ENCODE measurements around the gene APBA3.
"Not testable (repeated sequence)": the region's sequence is repeated elsewhere in the genome, so short reads cannot be mapped to it uniquely, and the experiment has no call there.

APBA3 gene

GRCh38 chr19:3773814-3774515 is 12.5 kb upstream of the APBA3 start:
- no peak for FAIRE-seq

GRCh38 chr19:3771906-3772455 is 10.5 kb upstream of the APBA3 start, which contains the start of gene RAX2:
TSS of gene RAX2 (minus strand) at chr19:3772228. CDS start at chr19:3771742, 486 bp downstream.
- FAIRE-seq (no peak), DNase-seq (ENCODE audit: insufficient read length, low spot score) (no peak)

More at GRCh38 chr19:3773814-3774515, 12.5 kb upstream of the APBA3 start:
- DNase-seq (ENCODE audit: insufficient read length, low spot score), result no peak

- FAIRE-seq (no peak), DNase-seq (ENCODE audit: insufficient read length, low spot score) (no peak)
Observed at GRCh38 chr19:3771000-3771905, 9.8 kb upstream of the APBA3 start.

- no peak for DNase-seq (ENCODE audit: insufficient read length, low spot score)
- FAIRE-seq, result no peak
Observed at GRCh38 chr19:3770136-3770999, 8.9 kb upstream of the APBA3 start.

GRCh38 chr19:3769494-3769893 is 8.0 kb upstream of the APBA3 start:
- DNase-seq (ENCODE audit: insufficient read length, low spot score) (no peak), FAIRE-seq (no peak)

- DNase-seq (ENCODE audit: insufficient read length, low spot score), result no peak
- FAIRE-seq, result no peak
Observed at GRCh38 chr19:3768748-3769099, 7.2 kb upstream of the APBA3 start.

GRCh38 chr19:3768015-3768747 is 6.7 kb upstream of the APBA3 start:
- FAIRE-seq, result no peak

GRCh38 chr19:3767050-3767449 is 5.6 kb upstream of the APBA3 start:
- FAIRE-seq, result no peak
- no peak for DNase-seq (ENCODE audit: insufficient read length, low spot score)

More at GRCh38 chr19:3768015-3768747, 6.7 kb upstream of the APBA3 start:
- no peak for DNase-seq (ENCODE audit: insufficient read length, low spot score)

- FAIRE-seq (no peak), DNase-seq (ENCODE audit: insufficient read length, low spot score) (no peak)
Observed at GRCh38 chr19:3766520-3766919, 5.0 kb upstream of the APBA3 start.

- not testable (repeated sequence) for DNase-seq (ENCODE audit: insufficient read length, low spot score); FAIRE-seq
Observed at GRCh38 chr19:3765757-3766156, 4.3 kb upstream of the APBA3 start.

GRCh38 chr19:3765121-3765520 is 3.6 kb upstream of the APBA3 start:
- DNase-seq (ENCODE audit: insufficient read length, low spot score), result no peak
- FAIRE-seq, result no peak

GRCh38 chr19:3762501-3763459 is 1.3 kb upstream of the APBA3 start, which contains the start of gene MRPL54:
TSS of gene MRPL54 (plus strand) at chr19:3762682. CDS start at chr19:3762701, 19 bp downstream.
- DNase-seq (ENCODE audit: insufficient read length, low spot score) (peak; percentile 98), FAIRE-seq (peak; percentile 96)

GRCh38 chr19:3762130-3762473 is 610 bp upstream of the APBA3 start:
- FAIRE-seq (no peak), DNase-seq (ENCODE audit: insufficient read length, low spot score) (no peak)

- DNase-seq (ENCODE audit: insufficient read length, low spot score) (no peak), FAIRE-seq (no peak)
Observed at GRCh38 chr19:3760871-3761361, 576 bp downstream of the APBA3 start.

- FAIRE-seq (no peak), DNase-seq (ENCODE audit: insufficient read length, low spot score) (no peak)
Observed at GRCh38 chr19:3759482-3760254, 1.8 kb downstream of the APBA3 start.

- not testable (repeated sequence) for DNase-seq (ENCODE audit: insufficient read length, low spot score); FAIRE-seq
Observed at GRCh38 chr19:3758297-3758696, 3.2 kb downstream of the APBA3 start.

- DNase-seq (ENCODE audit: insufficient read length, low spot score); FAIRE-seq: not testable (repeated sequence)
Observed at GRCh38 chr19:3757705-3758104, 3.8 kb downstream of the APBA3 start.
